Astrocyte (in vitro differentiated cells and primary cell): ENCODE measurements around the gene ACOX1. TPM values are rescaled to one million over a fixed set of nuclear protein-coding genes. Genes with fewer than 3 reads are reported as not detected.

Source experiments
- DNase-seq: peaks from one replicate; pipeline ENCODE4 v3.0.0-alpha.2; 2010; ENCODE audit warnings: low read depth
- FAIRE-seq: peaks from 2 replicates; lab custom pipeline; 2011; peaks lifted over from hg19 to GRCh38; lab: Jason Lieb, UNC
- H2AFZ ChIP-seq: 2 replicates; pipeline ENCODE4 v1.6.0; 2012; ENCODE audit warnings: low read depth, low read length, inconsistent platforms
- H3K27ac ChIP-seq: 2 replicates; pipeline ENCODE4 v1.5.1; 2011; ENCODE audit warnings: low read depth, low read length, inconsistent platforms
- H3K27me3 ChIP-seq: 2 replicates; pipeline ENCODE4 v1.6.0; 2011; ENCODE audit warnings: low read length, inconsistent platforms; ENCODE audit not compliant: insufficient read depth
- H3K36me3 ChIP-seq: 2 replicates; pipeline ENCODE4 v1.5.1; 2011; ENCODE audit warnings: low read length, inconsistent platforms; ENCODE audit not compliant: insufficient read depth
- H3K4me1 ChIP-seq: 2 replicates; pipeline ENCODE4 v1.5.1; 2011; ENCODE audit warnings: low read length, inconsistent platforms; ENCODE audit not compliant: insufficient read depth
- H3K4me2 ChIP-seq: 2 replicates; pipeline ENCODE4 v1.6.0; 2012; ENCODE audit warnings: low read length, inconsistent platforms
- H3K4me3 ChIP-seq: 2 replicates; pipeline ENCODE4 v1.5.1; 2011; ENCODE audit warnings: low read depth, mild to moderate bottlenecking, low read length, inconsistent platforms; ENCODE audit not compliant: insufficient read depth
- H3K79me2 ChIP-seq: 2 replicates; pipeline ENCODE4 v1.6.0; 2012; ENCODE audit warnings: mild to moderate bottlenecking, low read length, inconsistent platforms; ENCODE audit not compliant: insufficient read depth
- H3K9ac ChIP-seq: 2 replicates; pipeline ENCODE4 v1.6.0; 2012; ENCODE audit warnings: mild to moderate bottlenecking, low read length, inconsistent platforms
- H3K9me3 ChIP-seq: 2 replicates; pipeline ENCODE4 v1.5.1; 2012; ENCODE audit warnings: low read depth, mild to moderate bottlenecking, low read length, inconsistent platforms; ENCODE audit not compliant: insufficient read depth
- H4K20me1 ChIP-seq: 2 replicates; pipeline ENCODE4 v1.6.0; 2012; ENCODE audit warnings: low read length, inconsistent platforms; ENCODE audit not compliant: insufficient read depth
- H3K27ac Mint-ChIP-seq: one replicate; pipeline ENCODE4 v1.8.0; 2021; ENCODE audit warnings: mild to moderate bottlenecking, mixed read lengths; ENCODE audit not compliant: unreplicated experiment
- H3K27me3 Mint-ChIP-seq: one replicate; pipeline ENCODE4 v1.8.0; 2021; ENCODE audit warnings: low read depth, mixed read lengths; ENCODE audit not compliant: unreplicated experiment
- H3K36me3 Mint-ChIP-seq: one replicate; pipeline ENCODE4 v1.8.0; 2021; ENCODE audit warnings: low read depth, mixed read lengths; ENCODE audit not compliant: unreplicated experiment
- H3K4me1 Mint-ChIP-seq: one replicate; pipeline ENCODE4 v1.8.0; 2021; ENCODE audit warnings: low read depth, mixed read lengths; ENCODE audit not compliant: unreplicated experiment
- H3K4me3 Mint-ChIP-seq: one replicate; pipeline ENCODE4 v1.8.0; 2021; ENCODE audit warnings: mild to moderate bottlenecking, moderate library complexity, mixed read lengths; ENCODE audit not compliant: unreplicated experiment
- H3K9me3 Mint-ChIP-seq: one replicate; pipeline ENCODE4 v1.8.0; 2021; ENCODE audit warnings: mild to moderate bottlenecking, mixed read lengths; ENCODE audit not compliant: unreplicated experiment
- CTCF ChIP-seq: IDR thresholded peaks from 2 replicates; pipeline ENCODE4 v1.5.1; 2011; ENCODE audit warnings: low read depth, mild to moderate bottlenecking, inconsistent platforms, low read length, moderate library complexity; ENCODE audit not compliant: insufficient read depth
- EZH2 ChIP-seq: IDR thresholded peaks from 2 replicates; pipeline ENCODE4 v1.6.1; 2012; ENCODE audit warnings: mild to moderate bottlenecking, low read length, inconsistent platforms; ENCODE audit not compliant: insufficient read depth
- total RNA-seq: library from RNA; stranded (reverse); gene quantifications from 2 replicates; pipeline ENCODE4 v1.2.1, GENCODE V29; 2021

ACOX1 gene
- total RNA-seq, 1 donor from 2014 or later, result 61.3 TPM

- Mint-ChIP-seq H3K4me3 (peak overlapping the region; percentile 79), H3K27ac (no peak overlapping the region), H3K36me3 (no peaks in the 10 kb centered on the region), H3K4me1 (peaks cover 7% of the 10 kb centered on the region), H3K27me3 (no peaks in the 10 kb centered on the region), H3K9me3 (no peaks in the 10 kb centered on the region)
- Histone ChIP-seq H3K9ac (peak overlapping the region; percentile 88), H3K9me3 (no peaks in the 10 kb centered on the region), H3K4me3 (peak overlapping the region; percentile 53), H3K4me1 (peaks cover 5% of the 10 kb centered on the region), H3K27me3 (no peaks in the 10 kb centered on the region), H3K79me2 (no peaks in the 10 kb centered on the region), H4K20me1 (no peaks in the 10 kb centered on the region), H3K4me2 (peak overlapping the region; percentile 93), H3K36me3 (peaks cover 5% of the 10 kb centered on the region), H3K27ac (peak overlapping the region; percentile 75), H2AFZ (peak overlapping the region; percentile 43)
- DNase-seq (no peak), FAIRE-seq (no peak)
- no peak for TF ChIP-seq EZH2
- no peak for TF ChIP-seq CTCF
Measured at GRCh38 chr17:75941442-75941819, 37.5 kb downstream of the ACOX1 start.

- Histone ChIP-seq H3K27me3 (no peaks in the 10 kb centered on the region), H3K9ac (peak within 1 kb of the TSS; percentile 88), H3K4me3 (peak within 1 kb of the TSS; percentile 84), H3K9me3 (no peaks in the 10 kb centered on the region), H4K20me1 (no peaks in the 10 kb centered on the region), H2AFZ (peak within 1 kb of the TSS; percentile 85), H3K4me1 (peaks cover 5% of the 10 kb centered on the region), H3K27ac (peak within 1 kb of the TSS; percentile 75), H3K36me3 (peaks cover 5% of the 10 kb centered on the region), H3K4me2 (peak within 1 kb of the TSS; percentile 93), H3K79me2 (no peaks in the 10 kb centered on the region)
- DNase-seq (peak; percentile 81), FAIRE-seq (no peak)
- Mint-ChIP-seq H3K4me3 (peak within 1 kb of the TSS; percentile 92), H3K36me3 (no peaks in the 10 kb centered on the region), H3K4me1 (peaks cover 7% of the 10 kb centered on the region), H3K9me3 (no peaks in the 10 kb centered on the region), H3K27ac (peak within 1 kb of the TSS; percentile 88), H3K27me3 (no peaks in the 10 kb centered on the region)
- TF ChIP-seq EZH2 (no peak), CTCF (no peak)
Measured at GRCh38 chr17:75940727-75941441, 38.1 kb downstream of the ACOX1 start, which contains the start of gene FBF1. Gene FBF1, minus strand, starts transcription at chr17:75941042. Its CDS starts 2,893 bp downstream, at chr17:75938149.

GRCh38 chr17:75937652-75938051 is 41.3 kb downstream of the ACOX1 start:
- H3K27ac Mint-ChIP-seq, result no peak overlapping the region
- no peaks in the 10 kb centered on the region for H3K79me2 ChIP-seq
- no peak overlapping the region for H3K4me3 Mint-ChIP-seq
- no peak overlapping the region for H3K4me3 ChIP-seq
- no peak overlapping the region for H3K4me2 ChIP-seq
- no peaks in the 10 kb centered on the region for H3K9me3 Mint-ChIP-seq
- no peaks in the 10 kb centered on the region for H3K36me3 ChIP-seq
- FAIRE-seq (no peak), DNase-seq (no peak)
- H3K27me3 ChIP-seq, result no peaks in the 10 kb centered on the region
- no peak for TF ChIP-seq CTCF
- TF ChIP-seq EZH2, result no peak
- H3K4me1 ChIP-seq, result peaks cover 5% of the 10 kb centered on the region
- H3K4me1 Mint-ChIP-seq, result peaks cover 7% of the 10 kb centered on the region
- no peak overlapping the region for H2AFZ ChIP-seq
- H3K9me3 ChIP-seq, result no peaks in the 10 kb centered on the region
- H3K27ac ChIP-seq, result no peak overlapping the region
- no peaks in the 10 kb centered on the region for H4K20me1 ChIP-seq
- no peak overlapping the region for H3K9ac ChIP-seq
- H3K27me3 Mint-ChIP-seq, result no peaks in the 10 kb centered on the region
- H3K36me3 Mint-ChIP-seq, result peaks cover 2% of the 10 kb centered on the region
